Fibroblast of skin of right quadriceps (primary cell): ENCODE results near the gene TRIM17.
A peak's percentile ranks its signal among the peaks of the same experiment; 100 is the strongest.
"Not testable (repeated sequence)": the region's sequence is repeated elsewhere in the genome, so short reads cannot be mapped to it uniquely, and the experiment has no call there.

ENCODE experiments used
- DNase-seq: peaks from one replicate; pipeline ENCODE4 v3.0.0-alpha.2; 2013

TRIM17 gene

DNA sequence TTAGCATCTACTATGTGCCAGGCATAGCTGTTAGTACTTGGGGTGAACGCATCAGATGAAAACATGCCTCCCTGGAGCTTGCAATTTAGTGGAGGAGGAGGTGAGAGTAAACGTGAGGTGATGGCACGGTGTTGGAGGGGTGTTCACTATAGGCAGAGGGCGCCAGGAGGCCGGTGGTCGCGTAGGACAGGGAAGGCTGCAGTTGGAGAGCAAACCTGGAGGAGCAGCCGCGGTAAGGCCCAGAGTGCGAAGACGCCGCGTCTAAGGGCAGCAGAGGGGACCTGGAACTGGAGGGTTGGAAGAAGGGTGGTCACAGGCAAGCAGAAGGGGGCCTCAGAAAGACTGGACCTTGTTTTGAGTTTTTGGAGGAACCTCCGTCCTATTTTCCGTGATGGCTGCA is 30.2 kb upstream of the TRIM17 start:
- no peak for DNase-seq

DNA sequence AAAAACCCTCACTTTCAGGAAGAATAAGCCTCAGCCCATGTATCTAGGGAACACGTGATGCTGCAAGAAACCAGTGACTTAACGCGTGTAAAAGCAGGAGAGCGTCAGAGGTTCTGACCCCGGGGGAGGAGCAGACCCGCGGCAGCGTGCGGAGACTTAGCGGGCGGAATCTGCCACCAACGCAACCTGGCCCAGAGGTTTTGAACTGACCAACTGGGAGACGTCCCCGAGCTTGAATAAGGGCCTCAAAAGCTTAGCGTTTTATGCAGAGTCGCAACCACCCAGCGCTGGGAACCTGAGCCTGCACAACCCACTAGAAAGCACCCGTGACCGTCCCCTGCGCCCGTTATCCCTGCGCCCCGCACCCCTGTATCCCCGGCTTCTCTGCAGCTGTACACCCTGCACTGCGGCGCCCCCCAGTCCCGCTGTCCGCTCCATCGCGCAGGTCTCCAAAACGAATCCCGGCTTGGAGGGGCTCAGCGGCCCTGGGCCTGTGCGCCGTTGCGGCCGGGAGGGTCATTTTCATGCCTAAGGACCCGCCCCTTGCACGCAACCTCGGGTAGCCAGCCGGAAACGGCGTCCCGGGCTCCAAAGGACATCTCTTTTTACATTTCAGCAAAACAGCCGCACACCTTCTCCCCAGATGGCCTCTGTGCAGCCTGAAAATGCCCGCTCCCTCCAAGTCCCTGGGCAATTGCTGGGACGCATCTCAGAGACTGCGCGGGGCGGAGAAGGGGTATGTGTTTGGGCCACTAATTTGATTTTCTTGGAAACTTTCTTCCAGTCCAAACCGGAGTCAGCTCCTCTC is 29.4 kb upstream of the TRIM17 start:
- peak; percentile 11 for DNase-seq

- no peak for DNase-seq
These were observed 28.8 kb upstream of the TRIM17 start for GRCh38 chr1:228445490-228445842.

GRCh38 chr1:228443395-228443794 is 26.7 kb upstream of the TRIM17 start:
- DNase-seq: no peak

DNA sequence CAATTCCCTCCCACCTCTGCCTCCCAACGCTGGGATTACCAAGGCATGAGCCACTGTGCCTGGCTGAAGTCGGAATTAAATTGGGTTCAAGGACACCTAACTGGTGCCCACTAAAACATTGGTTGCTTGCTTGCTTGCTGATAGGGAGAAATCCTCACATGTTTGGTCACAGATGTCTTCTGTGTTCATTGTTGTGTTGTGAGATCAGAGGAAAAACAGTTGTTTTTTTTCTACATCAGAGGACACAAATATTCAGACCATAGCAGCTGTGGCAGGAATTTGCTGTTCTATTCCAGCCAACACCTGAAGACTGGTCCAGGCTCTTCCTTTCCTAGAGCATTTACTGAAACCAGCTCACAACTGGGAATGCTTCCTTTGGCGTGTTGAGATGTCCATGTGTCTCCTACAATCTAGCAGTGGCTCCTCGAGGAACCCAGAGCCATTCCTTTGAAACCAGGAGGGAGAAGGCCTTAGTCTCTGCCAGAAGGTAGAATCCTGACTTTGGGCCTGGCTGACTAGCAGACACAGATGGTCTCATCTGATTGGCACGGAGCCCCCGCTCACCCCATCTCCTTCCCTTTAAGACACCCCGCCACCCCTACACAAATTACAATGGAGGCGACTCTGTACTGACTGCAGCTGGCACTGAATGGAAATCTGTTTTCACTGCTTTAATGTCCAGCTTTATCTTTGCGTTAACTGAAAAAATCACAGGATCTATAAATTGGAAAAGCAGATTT is 24.3 kb upstream of the TRIM17 start:
- no peak for DNase-seq

GRCh38 chr1:228438266-228438665 is 21.6 kb upstream of the TRIM17 start:
- DNase-seq: no peak

DNA sequence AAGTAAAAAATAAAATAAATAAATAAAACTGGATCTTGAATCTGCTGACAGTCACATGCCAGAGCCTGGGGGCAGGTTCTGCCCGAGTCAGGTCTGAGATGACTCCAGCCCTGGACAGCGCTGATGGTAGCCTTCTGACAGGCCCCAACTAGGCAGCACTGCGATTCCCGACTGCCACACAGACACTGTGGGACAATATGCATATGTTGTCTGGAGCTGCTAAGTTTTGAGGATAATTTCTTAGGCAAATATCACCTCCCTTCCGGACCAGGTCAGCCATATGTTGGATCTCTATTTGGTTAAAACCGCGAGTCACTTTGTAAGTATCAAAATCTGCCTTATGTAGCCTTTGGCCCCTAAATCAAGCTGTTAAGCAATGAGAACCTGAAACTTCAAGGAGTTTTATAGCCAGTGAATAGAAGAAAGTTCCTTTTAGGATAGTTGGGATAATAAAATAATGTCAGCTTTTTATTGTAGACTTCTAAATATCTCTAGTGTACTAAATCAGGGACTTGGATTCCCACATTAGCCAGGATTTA is 20.8 kb upstream of the TRIM17 start:
- no peak for DNase-seq

- no peak for DNase-seq
These were observed 18.0 kb upstream of the TRIM17 start for GRCh38 chr1:228434689-228435088.

- DNase-seq: not testable (repeated sequence)
These were observed 16.8 kb upstream of the TRIM17 start for GRCh38 chr1:228433337-228434053.

DNA sequence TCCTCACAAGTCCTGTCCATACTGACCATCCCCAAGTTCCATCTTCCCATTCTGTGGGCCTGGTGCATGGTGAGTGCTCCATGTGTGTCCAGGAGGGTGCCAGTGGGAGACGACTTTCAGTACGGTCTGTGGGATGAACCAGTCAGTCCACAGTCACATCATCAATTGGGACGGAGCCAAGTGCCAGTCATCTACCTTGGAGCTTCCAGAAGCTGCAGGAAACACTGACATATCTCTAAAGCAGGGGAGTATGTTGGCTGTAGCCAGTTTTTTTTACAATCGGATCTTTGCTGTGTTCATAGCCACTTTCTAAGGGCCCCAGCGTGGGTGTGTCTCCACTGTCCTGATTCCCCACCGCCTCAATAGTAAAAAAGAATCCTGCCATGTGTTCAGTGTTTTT is 13.6 kb upstream of the TRIM17 start:
- no peak for DNase-seq

DNA sequence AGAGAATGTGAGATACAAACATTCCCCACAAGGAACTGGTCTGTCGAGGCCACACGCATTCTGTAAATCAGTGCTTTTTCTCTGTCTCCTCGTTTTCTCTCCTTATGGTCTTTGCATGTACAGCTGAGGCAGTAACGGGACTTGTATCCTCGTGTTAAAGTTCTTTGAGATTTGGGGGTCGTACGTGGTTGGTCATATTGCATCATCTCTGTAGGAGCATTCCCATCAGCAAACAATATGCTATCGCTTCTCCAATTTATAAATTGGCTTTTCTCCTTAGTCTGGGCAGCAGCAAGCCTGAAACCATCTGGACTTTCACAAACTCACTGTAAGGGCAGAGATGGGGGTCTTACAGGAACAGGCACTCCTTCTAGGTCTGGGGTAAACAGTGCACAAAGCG is 13.0 kb upstream of the TRIM17 start:
- no peak for DNase-seq

- no peak for DNase-seq
These were observed 12.3 kb upstream of the TRIM17 start for GRCh38 chr1:228429007-228429406.

DNA sequence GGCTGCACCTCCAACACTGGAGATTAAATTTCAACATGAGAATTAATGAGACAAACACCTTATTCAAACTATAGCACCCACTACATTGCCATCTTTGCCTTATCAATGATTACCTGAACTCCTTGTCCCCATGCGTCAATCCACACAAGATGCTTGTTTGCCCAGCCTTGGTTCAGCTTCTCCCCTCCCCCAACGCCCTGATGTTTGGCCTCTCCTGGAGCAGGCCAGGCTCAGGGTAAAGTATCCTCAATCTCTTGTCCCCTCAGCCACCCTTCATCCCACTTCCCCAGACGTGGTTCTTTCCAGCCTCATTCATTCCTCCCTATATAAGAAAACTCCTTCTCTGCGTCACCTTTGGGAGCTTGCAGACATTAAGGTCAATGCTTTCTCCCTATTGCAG is 11.8 kb upstream of the TRIM17 start:
- DNase-seq: no peak

DNA sequence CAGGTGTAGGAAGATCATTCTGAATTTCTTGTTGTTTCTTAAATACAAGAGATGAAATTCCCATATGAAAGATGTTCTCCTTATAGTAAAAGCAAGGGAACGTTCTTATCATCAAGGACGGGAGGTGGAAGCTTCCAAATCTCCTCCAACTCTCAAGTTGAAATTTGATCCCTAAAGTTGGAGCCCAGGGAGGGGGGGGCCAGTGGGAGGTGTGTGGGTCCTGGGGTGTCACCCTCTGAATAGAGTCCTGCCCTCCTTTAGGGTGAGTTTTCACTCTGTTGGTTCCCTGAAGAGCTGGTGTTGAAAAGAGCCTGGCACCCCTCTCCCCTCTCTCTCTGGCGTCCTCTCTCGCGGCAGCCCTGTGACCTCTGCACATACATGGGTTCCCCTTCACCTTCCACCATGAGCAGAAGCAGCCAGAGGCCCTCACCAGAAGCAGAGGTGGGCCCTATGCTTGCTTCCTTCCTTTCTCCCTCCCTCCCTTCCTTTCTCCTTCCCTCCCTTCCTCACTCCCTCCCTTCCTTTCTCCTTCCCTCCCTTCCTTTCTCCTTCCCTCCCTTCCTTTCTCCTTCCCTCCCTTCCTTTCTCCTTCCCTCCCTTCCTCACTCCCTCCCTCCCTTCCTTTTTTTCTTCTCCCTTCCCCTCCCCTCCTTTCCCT is 10.0 kb upstream of the TRIM17 start:
- DNase-seq: no peak

GRCh38 chr1:228424685-228425660 is 8.3 kb upstream of the TRIM17 start:
- no peak for DNase-seq

DNA sequence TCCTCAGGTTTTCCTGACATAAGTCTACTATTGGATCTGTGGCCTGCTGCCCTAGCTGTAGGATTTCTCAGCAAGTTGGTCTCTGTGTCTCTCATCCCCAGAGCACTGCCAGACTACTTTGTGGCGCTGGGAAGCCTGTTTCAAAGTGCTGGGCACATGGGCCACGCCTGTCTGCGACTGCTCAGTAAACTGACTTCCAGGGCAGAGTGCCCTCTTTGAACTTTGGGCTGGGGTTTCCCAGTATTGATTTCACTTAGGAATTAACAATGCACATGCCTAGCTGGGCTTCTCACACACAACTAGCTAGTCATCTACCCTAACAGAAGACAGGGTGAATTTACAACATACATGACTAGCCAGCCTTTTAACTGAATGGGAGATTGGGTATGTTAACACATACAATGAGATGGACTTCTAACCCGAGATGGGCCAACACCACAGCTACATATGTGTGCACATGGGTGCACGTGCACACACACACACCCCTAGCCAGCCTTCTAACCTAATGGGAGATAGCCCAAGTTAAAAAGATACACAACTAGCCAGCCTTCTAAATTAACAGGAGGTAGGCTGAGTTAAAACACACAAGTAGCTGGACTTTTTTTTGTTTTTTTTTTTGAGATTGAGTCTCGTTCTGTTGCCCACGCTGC is 6.9 kb upstream of the TRIM17 start:
- no peak for DNase-seq

- no peak for DNase-seq
These were observed 4.5 kb upstream of the TRIM17 start for GRCh38 chr1:228420968-228421826.

DNA sequence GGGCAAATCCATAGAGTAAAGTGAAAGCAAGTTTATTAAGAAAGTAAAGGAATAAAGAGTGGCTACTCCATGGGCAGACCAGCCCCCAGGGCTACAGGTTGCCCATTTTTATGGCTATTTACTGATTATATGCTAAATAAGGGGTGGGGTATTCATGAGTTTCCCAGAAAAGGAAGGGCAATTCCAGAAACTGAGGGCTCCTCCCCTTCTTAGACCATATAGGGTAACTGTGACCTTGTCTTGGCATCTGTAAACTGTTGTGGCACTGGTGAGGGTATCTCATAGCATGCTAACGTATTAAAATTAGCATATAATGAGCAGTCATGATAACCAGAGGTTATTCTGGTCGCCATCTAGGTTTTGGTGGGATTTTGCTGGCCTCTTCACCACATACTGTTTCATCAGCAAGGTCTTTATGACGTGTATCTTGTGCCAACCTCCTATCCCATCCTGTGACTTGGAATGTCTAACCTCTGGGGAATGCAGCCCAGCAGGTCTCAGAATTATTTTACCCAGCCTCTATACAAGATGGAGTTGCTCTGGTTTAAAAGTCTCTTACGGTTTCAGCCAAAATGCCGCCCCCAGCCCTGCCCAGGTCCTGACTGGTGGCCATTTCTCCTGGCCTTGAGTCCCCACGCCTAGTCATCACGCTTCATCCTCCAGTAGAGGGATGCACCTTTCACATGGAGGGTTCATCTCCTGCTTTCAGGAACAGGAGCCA is 982 bp upstream of the TRIM17 start:
- DNase-seq: no peak

DNA sequence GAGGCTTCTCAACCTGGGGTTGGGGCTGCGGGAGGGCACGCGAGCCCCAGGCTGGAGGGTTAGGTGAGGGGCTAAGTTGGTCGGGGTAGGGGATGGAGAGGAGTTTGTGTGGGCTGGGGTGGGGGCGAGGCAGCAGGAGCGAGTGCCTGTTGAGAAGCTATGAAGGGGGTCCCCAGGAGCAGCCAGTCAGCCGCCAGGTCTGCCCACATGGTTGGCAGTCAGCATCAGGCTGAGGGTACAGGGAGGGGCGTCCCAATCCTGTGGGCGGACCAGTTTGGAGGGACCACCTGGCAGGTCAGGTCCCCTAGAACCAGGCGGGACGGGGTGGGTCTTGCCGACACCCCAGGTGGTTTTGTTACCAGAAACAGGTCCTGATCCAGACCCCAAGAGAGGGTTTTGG is 400 bp upstream of the TRIM17 start:
- no peak for DNase-seq

DNA sequence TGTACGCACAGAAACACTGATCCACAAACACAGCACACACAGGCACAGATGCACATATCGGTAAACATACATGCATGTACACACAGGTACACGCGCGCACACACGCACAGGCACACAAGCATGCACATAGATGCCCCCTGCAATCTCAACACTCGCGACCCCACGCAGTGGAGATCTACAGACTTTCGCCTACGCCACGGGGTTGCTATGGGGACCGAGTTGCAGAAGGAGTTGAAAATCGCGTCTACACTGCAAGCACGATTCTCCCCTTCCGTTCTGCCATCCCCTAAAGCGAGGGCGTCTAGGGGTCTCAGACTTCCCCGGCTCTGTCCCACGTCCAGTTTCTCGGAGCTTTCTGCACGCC is 826 bp downstream of the TRIM17 start:
- DNase-seq: no peak
